Ovary (tissue), 9 donors: ENCODE results near the gene CHAF1A. TPM values are rescaled to one million over a fixed set of nuclear protein-coding genes. Genes with fewer than 3 reads are reported as not detected.

Experiments
- DNase-seq, 5 donors: peaks; one replicate each; pipeline ENCODE4 v3.0.0-alpha.2; 2019 to 2020
- H3K27ac ChIP-seq, 2 donors: fragments of 200-600 bp; one replicate each; pipeline versions ENCODE4 v1.5.1 to v1.8.0; 2019 to 2022
- H3K27me3 ChIP-seq: fragments of 200-600 bp; one replicate; pipeline ENCODE4 v1.8.0; 2022
- H3K36me3 ChIP-seq: fragments of 200-600 bp; sonication (generic); one replicate; pipeline ENCODE4 v1.5.1; 2019
- H3K4me1 ChIP-seq: one replicate; pipeline ENCODE4 v1.8.1; 2013; ENCODE audit warnings: mild to moderate bottlenecking, moderate library complexity; ENCODE audit not compliant: insufficient read depth
- H3K4me3 ChIP-seq: fragments of 200-600 bp; sonication (generic); one replicate; pipeline ENCODE4 v1.5.1; 2017
- H3K9me3 ChIP-seq, 2 donors: fragments of 200-600 bp in 1 of 2; sonication (generic) in 1 of 2; one replicate each; pipeline versions ENCODE4 v1.5.1 to v1.8.1; 2013 to 2019; ENCODE audit warnings: mild to moderate bottlenecking in 1 of 2, moderate library complexity in 1 of 2
- EP300 ChIP-seq: sonication (generic); formaldehyde crosslinking; IDR thresholded peaks from one replicate; pipeline ENCODE4 v1.6.1; 2017; ENCODE audit warnings: antibody characterized with exemption
- POLR2A ChIP-seq: fragments of 450-650 bp; IDR thresholded peaks from one replicate; pipeline ENCODE4 v1.6.1; 2017; ENCODE audit warnings: antibody characterized with exemption, mild to moderate bottlenecking, moderate library complexity
- WGBS, 3 donors: extraction: QIAGEN DNeasy Blood & Tissue Kit in 1 of 3; methylation state at CpG; one replicate each; pipeline versions ENCODE4 v1.1.5 to v1.1.7; 2013 to 2017; 5-methylcytosine and 5-hydroxymethylcytosine counted together
- intact Hi-C, 4 donors: fragments of 100-400 bp; cut with DNase I; formaldehyde crosslinking; loops; one replicate each; pipeline versions ENCODE4 v1.11.0 to v1.15.1; 2022 to 2023
- polyA plus RNA-seq, 2 donors: library from polyadenylated mRNA; stranded (reverse); fragments of 200-250 nt in 1 of 2; fragments of 350-450 nt in 1 of 2; fragmentation: Illumina TruSeq in 1 of 2; extraction: RNeasy Lipid Tissue Mini Kit (QIAGEN cat#74804) in 1 of 2; gene quantifications; one replicate each; pipeline ENCODE4 v1.2.3, GENCODE V29; 2013 to 2014
- total RNA-seq, 7 donors: library from RNA; depleted of rRNA in 2 of 7; stranded (reverse); fragments of >200 nt in 2 of 7; fragmentation: NEBNext Ultra II Directional in 3 of 7; extraction: Animal tissue kit (Norgen Biotek cat#: 25700) in 3 of 7; gene quantifications; one replicate each; pipeline versions ENCODE4 v1.1.0 to v1.2.4, GENCODE V29; 2016 to 2023
- TF ChIP-seq, protein P1 (sequence below), 3 donors: fragments of 450-650 bp in 2 of 3; fragments of 200-600 bp in 1 of 3; IDR thresholded peaks; one replicate each; pipeline versions ENCODE4 v1.5.1 to v1.8.0; 2016 to 2022; ENCODE audit warnings: antibody characterized with exemption in 3 of 3, mild to moderate bottlenecking in 1 of 3
- donor health status: DM: no; HTN: no; CAD: no; lungs with moderate emphysema.
- donor health status: DM: no; HTN: no; CAD: no.
- donor health status: Bipolar disorder and iron deficiency.
- donor health status: DM: yes; HTN: yes; CAD: no.
- donor health status: DM: no; HTN: no; CAD: no.
- donor health status: DM: yes; HTN: yes; CAD: no.

Gene CHAF1A
- total and polyA plus RNA-seq, 9 donors = 4.7 to 10.4 (median 7.5) TPM

DNA sequence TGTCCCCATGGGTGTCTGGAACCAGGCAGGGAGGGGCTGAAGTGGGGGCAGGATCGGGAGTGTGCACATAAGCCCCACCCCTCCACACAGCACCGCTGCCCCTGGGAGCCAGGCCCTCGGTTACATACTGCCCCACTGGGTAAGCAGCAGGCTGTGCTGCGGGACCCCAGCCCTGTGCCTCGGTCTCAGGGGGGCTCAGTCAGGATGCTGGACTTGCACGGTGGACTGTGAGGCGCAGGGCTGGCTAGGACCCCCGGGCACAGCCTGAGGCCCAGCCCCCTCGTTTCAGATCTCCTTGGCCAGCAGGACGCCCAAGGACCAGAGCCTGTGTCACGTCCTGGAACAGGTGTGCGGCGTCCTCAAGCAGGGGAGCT lies 42.8 kb upstream of the CHAF1A start:
- H3K4me3 ChIP-seq = no peak overlapping the region
- H3K9me3 ChIP-seq = no peaks in the 10 kb centered on the region
- H3K27ac ChIP-seq = peak overlapping the region; percentile 70 to 88
- 66 to 79% (median 77%) methylated on average over 12 to 13 of the region's 13 CpGs for WGBS, 3 donors
- TF ChIP-seq, protein P1, sequence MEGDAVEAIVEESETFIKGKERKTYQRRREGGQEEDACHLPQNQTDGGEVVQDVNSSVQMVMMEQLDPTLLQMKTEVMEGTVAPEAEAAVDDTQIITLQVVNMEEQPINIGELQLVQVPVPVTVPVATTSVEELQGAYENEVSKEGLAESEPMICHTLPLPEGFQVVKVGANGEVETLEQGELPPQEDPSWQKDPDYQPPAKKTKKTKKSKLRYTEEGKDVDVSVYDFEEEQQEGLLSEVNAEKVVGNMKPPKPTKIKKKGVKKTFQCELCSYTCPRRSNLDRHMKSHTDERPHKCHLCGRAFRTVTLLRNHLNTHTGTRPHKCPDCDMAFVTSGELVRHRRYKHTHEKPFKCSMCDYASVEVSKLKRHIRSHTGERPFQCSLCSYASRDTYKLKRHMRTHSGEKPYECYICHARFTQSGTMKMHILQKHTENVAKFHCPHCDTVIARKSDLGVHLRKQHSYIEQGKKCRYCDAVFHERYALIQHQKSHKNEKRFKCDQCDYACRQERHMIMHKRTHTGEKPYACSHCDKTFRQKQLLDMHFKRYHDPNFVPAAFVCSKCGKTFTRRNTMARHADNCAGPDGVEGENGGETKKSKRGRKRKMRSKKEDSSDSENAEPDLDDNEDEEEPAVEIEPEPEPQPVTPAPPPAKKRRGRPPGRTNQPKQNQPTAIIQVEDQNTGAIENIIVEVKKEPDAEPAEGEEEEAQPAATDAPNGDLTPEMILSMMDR (IDR thresholded peaks at IDR 0.05) = no peak
- TF ChIP-seq EP300 (no peak), POLR2A (no peak)
- peaks cover 25% of the 10 kb centered on the region for H3K4me1 ChIP-seq
- peak in 2 of 5 donors; percentile 46 to 47 for DNase-seq
- no peaks in the 10 kb centered on the region for H3K36me3 ChIP-seq
- intact Hi-C loops = loop anchor here in 2 of 4 donors (5.0 kb wide), 2 partner anchors 33 to 38 kb away; no protein-coding TSS in a partner anchor
- no peaks in the 10 kb centered on the region for H3K27me3 ChIP-seq

- no peak overlapping the region for H3K4me3 ChIP-seq
- H3K36me3 ChIP-seq = no peaks in the 10 kb centered on the region
- no peaks in the 10 kb centered on the region for H3K9me3 ChIP-seq
- peak in 3 of 5 donors; percentile 53 to 65 (median 61) for DNase-seq
- intact Hi-C loops = no loop called here
- peaks cover 25% of the 10 kb centered on the region for H3K4me1 ChIP-seq
- H3K27me3 ChIP-seq = no peaks in the 10 kb centered on the region
- no peak for TF ChIP-seq POLR2A
- peak overlapping the region; percentile 70 to 88 for H3K27ac ChIP-seq
- WGBS, 3 donors = 20 to 51% (median 34%) methylated on average over 8 to 9 of the region's 9 CpGs
Observed at GRCh38 chr19:4360081-4360569, 42.3 kb upstream of the CHAF1A start.

GRCh38 chr19:4360641-4361151 lies 41.7 kb upstream of the CHAF1A start:
- Histone ChIP-seq H3K9me3 (no peaks in the 10 kb centered on the region), H3K27me3 (no peaks in the 10 kb centered on the region), H3K4me1 (peaks cover 25% of the 10 kb centered on the region), H3K4me3 (no peak overlapping the region), H3K36me3 (no peaks in the 10 kb centered on the region), H3K27ac (peak overlapping the region; percentile 70 to 88)
- intact Hi-C loops = no loop called here
- TF ChIP-seq, protein P1 (IDR thresholded peaks at IDR 0.05) = peak in 1 of 3 donors; percentile 29
- no peak for TF ChIP-seq EP300
- no peak for TF ChIP-seq POLR2A
- WGBS, 3 donors = 14 to 44% (median 29%) methylated on average over 11 to 12 of the region's 12 CpGs
- DNase-seq = peak in 4 of 5 donors; percentile 82 to 90 (median 86)

- H3K4me3 ChIP-seq = no peak overlapping the region
- WGBS, 3 donors = 34 to 67% (median 46%) methylated on average over 39 to 50 of the region's 50 CpGs
- H3K27me3 ChIP-seq = no peaks in the 10 kb centered on the region
- no peaks in the 10 kb centered on the region for H3K36me3 ChIP-seq
- H3K27ac ChIP-seq = peak overlapping the region; percentile 70 to 88
- DNase-seq = peak; percentile 71 to 83 (median 77)
- peaks cover 25% of the 10 kb centered on the region for H3K4me1 ChIP-seq
- no peaks in the 10 kb centered on the region for H3K9me3 ChIP-seq
- TF ChIP-seq EP300 (no peak), POLR2A (no peak)
- TF ChIP-seq, protein P1 (IDR thresholded peaks at IDR 0.05) = no peak
- intact Hi-C loops = no loop called here
Observed at GRCh38 chr19:4361152-4362046, 41.0 kb upstream of the CHAF1A start.
